Esophagus mucosa (tissue), 1 donor: Measurements from ENCODE around the gene MOB3C. TPM values are rescaled to one million over a fixed set of nuclear protein-coding genes. Genes with fewer than 3 reads are reported as not detected.
"Not testable (repeated sequence)": the region's sequence is repeated elsewhere in the genome, so short reads cannot be mapped to it uniquely, and the experiment has no call there.

Source experiments
- ATAC-seq: fragments of 200-7000 bp; cut with Tn5 transposase; one replicate; pipeline ENCODE4 v1.9.1; 2020
- total RNA-seq: library from RNA; stranded (reverse); gene quantifications from one replicate; pipeline ENCODE4 v1.2.4, GENCODE V29; 2023
- donor health status: DM: yes; HTN: yes; CAD: no.

MOB3C gene
- 13.9 TPM for total RNA-seq

DNA sequence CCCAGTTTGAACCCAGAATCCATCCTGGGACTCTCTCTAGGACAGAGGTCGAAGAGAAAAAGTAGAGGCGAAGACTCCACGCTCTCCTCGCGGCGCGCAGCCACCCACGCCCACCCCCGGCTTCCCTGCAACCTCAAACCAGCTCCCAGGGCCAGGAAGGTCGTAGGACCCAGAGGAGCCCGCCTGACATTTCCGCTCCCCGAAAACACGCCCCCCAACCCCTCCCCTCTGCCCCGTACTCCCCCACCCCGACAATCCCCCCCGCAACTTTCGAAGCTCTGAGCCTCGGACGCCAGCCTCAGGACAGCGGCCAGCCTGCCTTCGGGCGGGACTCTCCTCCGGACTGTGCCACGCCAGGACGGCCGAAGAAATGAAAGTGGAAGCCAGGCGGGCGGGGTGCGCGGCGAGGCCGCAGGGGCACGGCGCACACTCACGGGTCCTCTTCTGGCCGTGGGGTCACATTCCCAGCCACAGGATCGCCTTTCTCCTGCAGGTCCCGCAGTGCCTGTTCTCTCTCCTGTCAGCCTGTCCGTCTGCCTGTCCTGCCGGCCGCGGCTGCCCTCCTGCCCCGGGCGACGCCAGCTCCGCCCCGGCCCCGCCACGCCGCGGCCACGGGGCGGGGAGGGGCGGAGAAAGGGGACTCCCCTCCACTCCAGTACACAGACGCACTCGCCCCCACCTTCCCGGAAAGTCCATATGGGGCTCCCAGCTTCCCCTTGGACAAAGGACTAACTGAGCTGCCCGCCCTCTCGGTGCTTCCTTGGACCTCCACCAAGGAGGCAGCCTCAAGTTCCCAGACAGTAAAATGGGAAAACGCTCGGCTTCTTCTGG lies at the start of gene MOB3C:
MOB3C (minus strand) TSS at position 535 of the 831 bp plus-strand sequence. CDS start 3,490 bp downstream, outside the sequence.
- peak; percentile 60 for ATAC-seq

DNA sequence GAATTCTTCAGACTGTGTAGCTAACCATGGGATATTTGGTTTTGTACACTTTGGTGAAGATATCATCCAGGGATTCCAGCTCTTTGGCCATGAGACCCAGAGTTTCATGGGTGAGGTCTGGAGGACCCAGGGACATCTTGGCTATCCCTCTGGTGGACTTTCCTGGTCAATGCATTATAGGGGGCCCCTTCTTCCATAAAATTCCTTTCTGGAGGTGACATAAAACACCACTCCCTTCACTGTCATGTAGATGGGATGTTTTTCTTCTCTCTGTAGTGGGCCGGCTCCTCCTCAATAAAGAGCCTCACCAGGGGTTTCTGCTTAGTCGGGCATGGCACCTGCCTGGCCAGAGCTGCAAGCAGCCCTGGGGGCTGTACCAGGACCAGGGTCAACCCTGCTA lies 49.4 kb upstream of the MOB3C start:
- ATAC-seq = no peak

DNA sequence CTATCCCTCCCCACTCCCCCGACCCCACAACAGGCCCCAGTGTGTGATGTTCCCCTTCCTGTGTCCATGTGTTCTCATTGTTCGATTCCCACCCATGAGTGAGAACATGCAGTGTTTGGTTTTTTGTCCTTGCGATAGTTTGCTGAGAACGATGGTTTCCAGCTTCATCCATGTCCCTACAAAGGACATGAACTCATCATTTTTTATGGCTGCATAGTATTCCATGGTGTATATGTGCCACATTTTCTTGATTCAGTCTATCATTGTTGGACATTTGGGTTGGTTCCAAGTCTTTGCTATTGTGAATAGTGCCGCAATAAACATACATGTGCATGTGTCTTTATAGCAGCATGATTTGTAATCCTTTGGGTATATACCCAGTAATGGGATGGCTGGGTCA lies 46.3 kb upstream of the MOB3C start:
- not testable (repeated sequence) for ATAC-seq

DNA sequence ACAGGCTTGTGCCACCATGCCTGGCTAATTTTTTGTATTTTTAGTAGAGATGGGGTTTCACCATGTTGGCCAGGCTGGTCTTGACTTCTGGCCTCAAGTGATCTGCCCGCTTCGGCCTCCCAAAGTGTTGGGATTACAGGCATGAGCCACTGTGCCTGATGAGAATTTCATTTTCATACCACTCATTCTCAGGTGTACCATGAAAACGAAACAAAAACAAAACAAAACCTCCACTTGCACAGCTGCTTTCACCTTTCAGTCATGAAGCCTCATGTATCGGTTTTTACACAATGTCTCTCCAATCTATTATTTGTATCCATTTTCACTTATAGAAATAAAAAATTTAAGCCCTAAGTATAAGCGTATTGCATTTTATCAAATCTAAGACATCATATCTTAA lies 43.5 kb upstream of the MOB3C start:
- not testable (repeated sequence) for ATAC-seq

DNA sequence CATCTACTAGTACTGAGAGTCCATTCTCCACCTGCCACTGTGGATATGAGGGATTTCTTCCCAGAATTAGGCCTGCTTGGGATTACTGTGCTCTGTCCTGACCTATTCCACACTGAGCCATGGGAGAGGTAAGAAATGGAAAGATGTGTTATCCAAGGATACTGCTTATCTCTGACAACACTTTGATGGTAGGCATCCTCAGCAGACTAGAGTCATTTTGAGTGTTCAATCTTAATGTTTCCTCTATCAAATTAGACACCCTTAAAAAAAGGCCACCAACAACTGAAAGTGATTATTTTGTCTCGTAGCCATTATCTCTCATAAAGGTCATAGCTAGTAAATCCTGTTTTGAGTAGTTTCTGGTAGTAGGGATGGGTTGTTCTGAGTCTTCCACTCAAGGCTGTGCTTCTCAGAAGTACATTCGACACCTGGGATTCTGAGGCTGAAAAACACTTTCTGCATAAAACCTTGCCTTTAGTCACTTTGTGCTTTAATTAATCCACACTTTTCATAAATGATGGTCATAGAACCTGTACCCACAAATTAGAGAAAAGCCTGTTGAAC lies 42.8 kb upstream of the MOB3C start:
- ATAC-seq = no peak

DNA sequence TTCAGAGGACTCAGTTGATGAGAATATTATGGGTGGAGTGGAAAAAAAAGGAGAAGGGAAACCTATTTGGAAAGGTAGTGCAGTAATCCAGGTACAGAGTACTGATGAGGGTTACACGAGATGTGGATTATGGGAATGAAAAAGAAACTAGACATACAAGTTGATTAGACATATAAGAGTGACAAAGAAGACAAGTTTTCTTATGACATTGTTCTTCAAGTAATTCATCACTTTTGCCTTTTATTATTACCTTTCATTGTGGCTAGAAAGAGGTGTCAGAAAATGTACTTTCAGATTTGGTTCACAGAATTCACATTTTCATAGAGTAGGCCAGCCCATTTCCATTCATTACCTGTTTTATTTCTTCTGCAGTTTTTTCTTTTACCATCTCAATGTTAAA lies 41.2 kb upstream of the MOB3C start:
- ATAC-seq = no peak

DNA sequence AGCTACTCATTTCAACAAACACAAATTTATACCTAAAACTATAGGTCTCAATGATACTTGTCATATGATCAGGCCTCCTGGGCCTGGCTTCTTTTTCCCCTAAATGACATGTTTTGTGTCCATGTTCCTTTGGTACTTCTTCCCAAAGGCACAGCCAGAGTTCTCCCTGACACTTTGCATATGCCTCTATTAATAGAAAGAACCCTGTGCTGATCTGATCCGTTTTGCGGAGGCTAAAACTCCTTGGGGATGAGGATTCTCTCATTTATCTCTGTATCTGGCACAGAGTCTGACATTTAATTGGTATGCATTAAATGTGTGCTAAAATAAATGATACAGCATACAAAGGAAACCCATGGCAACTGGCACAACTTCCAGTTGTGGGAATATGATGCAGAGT lies 40.0 kb upstream of the MOB3C start:
- ATAC-seq = no peak

DNA sequence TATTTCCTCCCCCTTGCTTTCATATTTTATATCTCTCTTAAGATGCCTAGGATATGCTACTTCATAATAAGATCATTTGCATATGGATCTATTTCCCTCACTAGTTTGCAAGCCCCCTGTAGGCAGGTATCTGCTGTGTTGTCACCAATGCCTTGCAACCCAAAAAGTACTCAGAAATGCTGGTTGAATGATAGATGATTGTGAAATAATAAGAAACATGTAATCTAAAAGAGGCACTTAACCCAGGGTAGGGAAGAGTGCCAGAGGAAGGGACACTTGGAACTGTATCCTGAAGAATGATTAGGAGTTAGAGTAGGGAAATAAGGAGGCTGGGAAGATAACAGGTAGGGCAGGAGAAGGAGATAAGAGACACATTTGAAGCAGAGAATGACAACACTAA lies 39.2 kb upstream of the MOB3C start:
- no peak for ATAC-seq

DNA sequence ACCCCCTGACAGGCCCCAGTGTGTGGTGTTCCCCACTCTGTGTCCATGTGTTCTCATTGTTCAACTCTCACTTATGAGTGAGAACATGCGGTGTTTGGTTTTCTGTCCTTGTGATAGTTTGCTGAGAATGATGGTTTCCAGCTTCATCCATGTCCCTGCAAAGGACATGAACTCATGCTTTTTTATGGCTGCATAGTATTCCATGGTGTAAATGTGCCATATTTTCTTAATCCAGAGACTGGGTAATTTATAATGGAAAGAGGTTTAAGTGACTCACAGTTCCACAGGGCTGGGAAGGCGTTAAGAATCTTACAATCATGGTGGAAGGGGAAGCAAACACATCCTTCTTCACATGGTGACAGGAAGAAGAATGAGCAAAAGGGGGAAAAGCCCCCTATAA lies 38.1 kb upstream of the MOB3C start:
- not testable (repeated sequence) for ATAC-seq

DNA sequence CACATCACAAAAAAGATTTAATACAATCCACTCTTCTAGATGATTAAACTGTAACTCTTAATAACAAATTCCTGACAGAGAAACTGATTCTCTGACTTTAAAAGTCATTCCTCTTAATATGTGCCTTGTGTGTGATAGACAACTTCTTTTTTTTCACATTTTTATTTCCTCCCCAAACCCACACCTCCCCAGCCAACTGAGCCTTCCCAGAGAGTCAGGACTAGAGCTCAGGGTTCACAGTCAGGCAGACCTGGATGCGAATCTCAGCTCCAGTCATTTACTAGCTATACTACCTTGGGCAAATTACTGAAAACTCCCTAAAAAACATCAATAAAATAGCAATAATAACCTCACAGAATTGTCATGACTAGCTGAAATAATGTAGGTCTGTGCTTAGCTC lies 37.4 kb upstream of the MOB3C start:
- no peak for ATAC-seq

DNA sequence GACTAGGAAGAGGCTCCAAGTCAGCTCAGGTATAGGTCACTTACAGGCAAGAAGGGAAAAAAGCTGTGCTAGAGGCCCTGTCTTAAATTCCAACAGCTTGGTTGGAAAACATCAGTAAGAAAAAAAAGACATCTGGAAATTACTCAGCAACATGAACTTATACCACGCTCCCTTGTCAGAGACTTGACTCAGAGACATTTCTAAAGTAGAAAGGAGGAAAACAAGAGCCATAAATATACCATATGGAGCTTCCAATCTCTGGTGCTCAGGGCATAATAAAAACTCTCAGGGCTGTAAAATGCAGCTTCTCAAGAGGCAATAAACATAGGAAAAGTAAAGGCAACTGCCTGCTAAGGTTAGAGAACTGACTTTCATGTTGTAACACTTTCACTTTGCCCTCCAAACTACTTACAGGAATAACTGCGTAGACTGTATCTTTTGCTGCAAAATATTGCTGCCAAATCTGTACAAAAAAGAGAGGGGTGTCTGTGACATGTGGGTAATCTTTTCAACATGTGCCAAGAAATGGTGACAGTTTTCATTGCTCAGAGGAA lies 36.9 kb upstream of the MOB3C start:
- ATAC-seq = no peak

DNA sequence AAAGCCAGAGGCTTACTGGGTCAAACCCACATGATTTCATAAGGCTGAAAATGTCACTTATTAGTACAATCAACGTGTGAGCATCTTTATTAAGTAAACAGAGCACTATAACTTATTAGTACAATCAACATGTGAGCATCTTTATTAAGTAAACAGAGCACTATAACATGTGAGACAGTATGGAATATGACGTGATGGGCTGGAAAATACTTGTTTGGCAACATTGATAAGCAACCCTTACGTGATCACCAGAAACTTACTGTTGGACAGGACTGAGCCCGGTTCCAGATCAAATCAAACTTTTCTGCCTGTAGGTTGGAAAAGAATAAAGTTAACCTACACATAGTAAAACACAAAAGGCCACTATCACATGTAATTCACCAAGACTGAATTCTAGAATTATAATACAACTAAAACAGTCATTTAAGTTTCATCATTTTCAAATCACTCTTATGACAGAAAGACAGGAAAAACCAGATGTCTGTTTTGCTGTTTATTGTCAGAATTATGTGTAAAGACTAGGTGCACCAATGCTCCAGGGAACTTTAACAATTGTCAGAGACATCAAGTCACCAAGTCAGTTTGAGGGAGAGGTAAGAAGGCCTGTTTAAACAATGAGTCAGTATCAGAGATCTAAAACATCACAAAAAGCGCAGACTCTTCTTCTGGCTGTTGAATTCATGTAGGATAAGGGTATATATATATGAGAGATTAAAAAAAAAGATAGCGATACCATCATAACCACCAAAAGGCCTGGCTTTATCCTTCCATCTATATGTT lies 35.9 kb upstream of the MOB3C start:
- peak; percentile 79 for ATAC-seq

DNA sequence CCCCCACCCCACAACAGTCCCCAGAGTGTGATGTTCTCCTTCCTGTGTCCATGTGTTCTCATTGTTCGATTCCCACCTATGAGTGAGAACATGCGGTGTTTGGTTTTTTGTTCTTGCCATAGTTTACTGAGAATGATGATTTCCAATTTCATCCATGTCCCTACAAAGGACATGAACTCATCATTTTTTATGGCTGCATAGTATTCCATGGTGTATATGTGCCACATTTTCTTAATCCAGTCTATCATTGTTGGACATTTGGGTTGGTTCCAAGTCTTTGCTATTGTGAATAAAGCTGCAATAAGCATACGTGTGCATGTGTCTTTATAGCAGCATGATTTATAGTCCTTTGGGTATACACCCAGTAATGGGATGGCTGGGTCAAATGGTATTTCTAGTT lies 34.5 kb upstream of the MOB3C start:
- ATAC-seq = not testable (repeated sequence)

DNA sequence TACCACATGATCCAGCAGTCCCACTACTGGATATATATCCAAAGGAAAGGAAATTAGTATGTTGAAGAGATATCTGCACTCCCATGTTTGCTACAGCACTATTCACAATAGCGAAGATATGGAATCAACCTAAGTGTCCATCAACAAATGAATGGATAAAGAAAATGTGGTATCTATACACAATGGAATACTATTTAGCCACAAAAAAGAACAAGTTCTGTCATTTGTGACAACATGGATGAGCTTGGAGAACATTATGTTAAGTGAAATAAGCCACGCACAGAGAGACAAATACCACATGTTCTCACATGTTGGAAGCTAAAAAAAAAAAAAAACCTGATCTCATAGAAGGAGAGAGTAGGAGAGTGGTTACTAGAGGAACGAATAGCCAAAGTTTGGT lies 33.9 kb upstream of the MOB3C start:
- no peak for ATAC-seq

DNA sequence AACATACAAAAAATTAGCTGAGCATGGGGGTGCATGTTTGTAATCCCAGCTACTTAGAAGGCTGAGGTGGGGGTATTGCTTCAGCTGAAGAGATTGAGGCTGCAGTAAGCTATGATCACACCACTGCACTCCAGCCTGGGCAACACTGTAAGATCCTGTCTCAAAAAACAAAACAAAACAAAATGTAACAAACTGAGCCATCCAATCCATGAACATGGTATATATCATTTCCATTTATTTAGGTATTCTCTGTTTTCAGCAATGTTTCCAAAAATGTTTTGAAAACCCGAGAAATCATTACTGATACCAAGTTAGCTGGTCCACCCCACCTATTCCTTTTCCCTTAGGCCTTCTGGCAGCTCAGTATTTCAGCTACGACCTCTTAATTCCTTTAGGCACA lies 33.2 kb upstream of the MOB3C start:
- ATAC-seq = no peak

DNA sequence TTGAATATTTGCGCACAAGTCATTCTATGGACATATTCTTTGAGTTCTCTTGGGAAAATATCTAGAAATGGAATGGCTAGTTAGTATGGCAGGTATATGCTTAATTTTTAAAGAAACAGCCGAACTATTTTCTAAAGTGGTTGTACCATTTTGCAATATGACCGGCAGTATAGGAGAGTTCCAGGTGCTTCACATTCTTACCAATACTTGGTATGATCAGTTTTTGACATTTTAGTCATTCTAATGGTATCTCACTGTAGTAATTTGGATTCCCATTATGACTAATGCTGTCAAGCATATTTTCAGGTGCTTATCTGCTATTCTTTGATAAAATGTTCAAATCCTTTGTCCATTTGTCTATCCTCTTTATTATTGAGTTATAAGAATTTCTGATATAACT lies 31.0 kb upstream of the MOB3C start:
- no peak for ATAC-seq

DNA sequence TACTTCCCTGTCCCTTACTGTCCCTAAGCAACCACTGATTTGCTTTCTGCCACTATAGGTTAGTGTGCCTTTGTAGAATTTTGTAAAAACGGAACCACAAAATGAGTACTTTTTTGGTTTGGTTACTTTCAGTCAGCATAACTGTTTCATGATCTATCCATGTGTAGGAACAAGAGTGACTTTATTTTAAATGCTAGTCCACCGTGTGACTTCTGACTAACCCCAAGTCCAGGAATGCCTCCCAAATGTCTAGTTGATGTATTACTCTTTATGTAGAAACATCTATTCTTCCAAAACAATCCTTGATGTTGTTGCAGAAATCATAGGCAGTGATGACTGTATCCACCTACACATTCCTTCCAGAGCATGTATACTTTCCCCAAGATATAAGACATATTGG lies 30.2 kb upstream of the MOB3C start:
- no peak for ATAC-seq

DNA sequence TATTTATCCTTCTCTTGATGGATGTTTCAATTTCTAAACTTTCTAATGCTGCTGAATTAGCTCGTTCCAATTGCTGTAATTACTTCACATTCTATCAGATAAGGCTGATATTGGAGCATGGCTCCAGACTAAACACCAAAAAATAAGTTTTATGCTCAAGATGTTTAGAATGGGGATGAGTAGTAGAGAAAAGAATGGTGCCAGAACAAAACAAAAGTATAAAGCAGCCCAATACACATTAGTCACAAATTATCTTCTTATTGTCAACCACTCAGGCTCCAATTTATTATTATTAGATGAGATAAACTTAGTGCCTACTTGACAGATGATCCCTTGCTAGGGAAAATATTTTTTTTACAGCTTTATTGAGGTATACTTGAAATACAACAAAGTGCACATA lies 29.7 kb upstream of the MOB3C start:
- ATAC-seq = no peak

DNA sequence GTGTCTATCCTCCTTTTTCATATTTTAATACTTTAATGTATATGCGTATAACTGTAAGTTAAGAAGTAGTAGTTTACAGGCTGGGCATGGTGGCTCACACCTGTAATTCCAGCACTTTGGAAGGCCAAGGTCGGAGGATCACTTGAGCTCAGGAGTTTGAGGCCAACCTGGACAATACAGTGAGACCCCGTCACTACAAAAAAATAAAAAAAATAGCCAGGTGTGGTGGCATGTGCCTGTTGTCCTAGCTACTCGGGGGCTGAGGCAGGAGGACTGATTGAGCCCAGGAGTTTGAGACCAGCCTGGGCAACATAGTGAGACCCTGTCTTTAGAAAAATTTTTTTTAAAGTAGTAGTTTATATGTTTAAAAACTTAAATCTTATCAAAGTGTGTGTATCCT lies 29.2 kb upstream of the MOB3C start:
- no peak for ATAC-seq

DNA sequence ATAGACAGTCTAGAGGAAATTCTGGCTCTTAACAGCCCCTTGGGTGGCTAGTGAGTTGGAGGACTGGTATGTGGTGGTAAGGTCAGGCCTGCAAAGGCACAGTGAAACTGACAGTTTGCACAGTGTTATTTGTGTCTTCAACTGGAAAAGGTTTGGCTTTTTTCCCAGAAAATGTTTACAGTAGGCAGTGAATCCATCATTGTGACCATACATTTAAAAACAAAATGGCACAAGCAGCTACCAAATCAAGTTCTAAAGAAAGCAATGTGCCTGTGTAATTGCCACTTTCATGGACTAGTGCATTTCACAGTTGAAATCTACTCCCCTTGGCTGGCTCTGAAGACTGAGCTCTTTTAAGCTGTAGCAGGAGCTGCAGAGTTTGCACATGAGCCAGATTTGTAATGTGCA lies 26.8 kb upstream of the MOB3C start:
- ATAC-seq = peak; percentile 17

DNA sequence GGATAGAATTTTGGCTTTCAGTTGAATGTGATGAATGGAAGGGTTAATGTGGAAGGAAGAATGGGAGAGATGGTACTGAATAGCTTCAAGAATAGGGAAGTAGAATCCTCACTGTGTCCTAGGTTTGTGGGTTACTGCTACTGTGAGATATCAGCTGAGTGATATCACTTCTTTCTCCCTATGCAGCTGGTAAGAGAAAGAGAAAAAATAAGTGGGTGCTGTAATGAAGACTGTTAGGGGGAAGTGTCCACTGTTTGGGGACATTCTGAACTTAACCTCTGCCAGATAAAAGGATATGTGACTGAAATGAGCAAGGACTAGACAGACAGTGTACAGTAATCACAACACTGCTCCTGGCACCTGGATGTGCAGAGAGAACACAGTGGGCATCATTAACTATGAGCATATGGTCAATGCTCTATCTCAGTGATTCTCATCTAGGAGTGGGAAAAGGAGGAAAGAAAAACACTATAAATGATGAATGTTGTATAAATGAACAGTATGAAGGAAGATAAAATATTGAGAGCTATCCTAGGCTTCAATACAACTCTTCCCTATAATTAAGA lies 25.6 kb upstream of the MOB3C start:
- no peak for ATAC-seq

DNA sequence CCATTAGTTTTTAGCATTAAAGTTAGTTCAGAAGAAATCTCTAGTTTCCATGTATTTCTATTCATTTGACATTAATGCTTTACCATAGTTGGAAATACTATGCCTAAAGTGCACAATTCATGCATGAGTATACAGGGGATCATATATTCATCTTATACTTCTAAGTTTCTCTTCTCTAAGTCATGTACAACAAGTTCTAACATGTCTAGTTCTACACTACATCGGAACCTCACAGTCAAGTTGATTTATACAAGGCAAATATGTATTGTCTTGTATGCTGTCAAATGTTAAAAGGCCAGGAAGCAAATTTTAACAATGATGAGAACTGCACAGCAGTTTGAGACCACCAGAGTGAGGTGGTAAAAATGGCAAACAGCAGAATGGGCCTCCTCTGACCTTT lies 22.9 kb upstream of the MOB3C start:
- ATAC-seq = peak; percentile 71

DNA sequence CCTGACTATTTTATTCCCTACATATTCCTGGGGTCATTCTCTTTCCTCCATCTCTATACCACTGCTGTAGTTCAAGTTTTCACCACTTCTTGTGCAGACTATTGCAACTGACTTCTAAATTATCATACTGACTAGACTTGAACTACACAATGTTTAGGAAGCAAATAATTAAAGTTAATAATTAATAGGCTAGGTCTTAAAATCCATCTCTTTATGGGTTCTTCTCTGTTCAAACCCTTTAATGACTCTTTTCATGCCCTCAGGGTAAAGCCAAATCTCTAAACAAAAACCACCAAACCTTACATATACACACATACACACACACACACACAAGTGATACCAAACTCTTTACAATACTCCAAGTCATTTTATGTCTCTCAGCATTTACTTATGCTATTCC lies 22.3 kb upstream of the MOB3C start:
- ATAC-seq = no peak
